PC-3 (cell line): ENCODE data around the gene NYAP1.
"Not testable (repeated sequence)": the region's sequence is repeated elsewhere in the genome, so short reads cannot be mapped to it uniquely, and the experiment has no call there.

Experiments used
- EZH2 ChIP-seq: fragments of 300-600 bp; sonication (generic); IDR thresholded peaks from one replicate; pipeline ENCODE4 v1.6.1; 2017; ENCODE audit warnings: antibody characterized with exemption, mild to moderate bottlenecking, low read length; ENCODE audit not compliant: unreplicated experiment
- TF ChIP-seq, protein P1 (sequence below): fragments of 300-600 bp; sonication (generic); conservative IDR thresholded peaks from 2 replicates; pipeline ENCODE4 v1.5.1; 2017; ENCODE audit warnings: antibody characterized with exemption, low read depth, mild to moderate bottlenecking, low read length

DNA sequence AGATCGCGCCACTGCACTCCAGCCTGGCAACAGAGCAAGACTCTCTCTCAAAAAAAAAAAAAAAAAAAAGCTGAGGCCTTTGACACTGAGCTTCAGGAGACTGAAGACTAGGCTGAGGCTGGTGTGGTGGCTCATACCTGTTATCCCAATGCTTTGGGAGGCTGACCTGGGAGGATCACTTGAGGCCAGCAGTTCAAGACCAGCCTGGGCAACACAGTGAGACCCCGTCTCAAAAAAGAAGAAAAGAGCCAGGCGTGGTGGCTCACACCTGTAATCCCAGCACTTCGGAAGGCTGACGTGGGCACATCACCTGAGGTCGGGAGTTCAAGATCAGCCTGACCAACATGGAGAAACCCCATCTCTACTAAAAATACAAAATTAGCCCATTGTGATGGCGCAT, 36.4 kb upstream of the NYAP1 start:
- TF ChIP-seq, protein P1, sequence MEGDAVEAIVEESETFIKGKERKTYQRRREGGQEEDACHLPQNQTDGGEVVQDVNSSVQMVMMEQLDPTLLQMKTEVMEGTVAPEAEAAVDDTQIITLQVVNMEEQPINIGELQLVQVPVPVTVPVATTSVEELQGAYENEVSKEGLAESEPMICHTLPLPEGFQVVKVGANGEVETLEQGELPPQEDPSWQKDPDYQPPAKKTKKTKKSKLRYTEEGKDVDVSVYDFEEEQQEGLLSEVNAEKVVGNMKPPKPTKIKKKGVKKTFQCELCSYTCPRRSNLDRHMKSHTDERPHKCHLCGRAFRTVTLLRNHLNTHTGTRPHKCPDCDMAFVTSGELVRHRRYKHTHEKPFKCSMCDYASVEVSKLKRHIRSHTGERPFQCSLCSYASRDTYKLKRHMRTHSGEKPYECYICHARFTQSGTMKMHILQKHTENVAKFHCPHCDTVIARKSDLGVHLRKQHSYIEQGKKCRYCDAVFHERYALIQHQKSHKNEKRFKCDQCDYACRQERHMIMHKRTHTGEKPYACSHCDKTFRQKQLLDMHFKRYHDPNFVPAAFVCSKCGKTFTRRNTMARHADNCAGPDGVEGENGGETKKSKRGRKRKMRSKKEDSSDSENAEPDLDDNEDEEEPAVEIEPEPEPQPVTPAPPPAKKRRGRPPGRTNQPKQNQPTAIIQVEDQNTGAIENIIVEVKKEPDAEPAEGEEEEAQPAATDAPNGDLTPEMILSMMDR = not testable (repeated sequence)
- not testable (repeated sequence) for TF ChIP-seq EZH2
